GM21717 (cell line): ENCODE data around the gene SRD5A1.
A peak's percentile ranks its signal among the peaks of the same experiment; 100 is the strongest.
"Not testable (repeated sequence)": the region's sequence is repeated elsewhere in the genome, so short reads cannot be mapped to it uniquely, and the experiment has no call there.

Experiments
- ATAC-seq: cut with Tn5 transposase; IDR thresholded peaks from one replicate; pipeline ENCODE4 v1.9.1; 2021; ENCODE audit warnings: mild to moderate bottlenecking, moderate library complexity; ENCODE audit not compliant: unreplicated experiment

Gene SRD5A1

GRCh38 chr5:6642655-6643054 lies 9.4 kb downstream of the SRD5A1 start:
- no peak for ATAC-seq

- no peak for ATAC-seq
Observed at GRCh38 chr5:6644794-6645241, 11.6 kb downstream of the SRD5A1 start.

GRCh38 chr5:6645571-6646362 lies 12.5 kb downstream of the SRD5A1 start:
- ATAC-seq: not testable (repeated sequence)

DNA sequence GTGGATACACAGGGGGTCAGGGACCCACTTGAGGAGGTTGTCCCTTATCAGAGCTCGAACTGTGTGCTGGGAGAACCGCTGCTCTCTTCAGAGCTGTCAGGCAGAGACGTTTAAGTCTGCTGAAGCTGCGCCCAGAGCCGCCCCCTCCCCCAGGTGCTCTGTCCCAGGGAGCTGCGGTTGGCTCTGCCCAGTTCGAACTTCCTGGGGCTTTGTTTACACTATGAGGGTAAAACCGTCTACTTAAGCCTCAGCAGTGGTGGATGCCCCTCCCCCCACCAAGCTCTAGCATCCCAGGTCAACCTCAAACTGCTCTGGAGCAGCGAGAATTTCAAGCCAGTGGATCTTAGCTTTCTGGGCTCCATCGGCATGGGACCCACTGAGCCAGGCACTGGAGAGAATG lies 15.9 kb downstream of the SRD5A1 start:
- no peak for ATAC-seq

DNA sequence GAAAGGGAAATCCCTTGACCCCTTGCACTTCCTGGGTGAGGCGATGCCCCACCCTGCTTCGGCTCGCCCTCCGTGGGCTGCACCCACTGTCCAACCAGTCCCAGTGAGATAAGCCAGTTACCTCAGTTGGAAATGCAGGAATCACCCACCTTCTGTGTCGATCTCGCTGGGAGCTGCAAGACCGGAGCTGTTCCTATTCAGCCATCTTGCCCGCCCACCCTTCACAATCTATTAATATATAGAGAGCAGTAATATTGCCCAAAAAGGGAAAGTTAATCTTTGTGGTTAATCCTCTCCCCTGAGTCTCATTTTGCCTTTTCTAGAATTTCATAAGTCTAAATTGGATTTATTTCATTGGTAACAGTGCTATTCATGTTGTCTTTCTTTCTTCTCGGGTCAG lies 16.4 kb downstream of the SRD5A1 start:
- ATAC-seq: no peak

DNA sequence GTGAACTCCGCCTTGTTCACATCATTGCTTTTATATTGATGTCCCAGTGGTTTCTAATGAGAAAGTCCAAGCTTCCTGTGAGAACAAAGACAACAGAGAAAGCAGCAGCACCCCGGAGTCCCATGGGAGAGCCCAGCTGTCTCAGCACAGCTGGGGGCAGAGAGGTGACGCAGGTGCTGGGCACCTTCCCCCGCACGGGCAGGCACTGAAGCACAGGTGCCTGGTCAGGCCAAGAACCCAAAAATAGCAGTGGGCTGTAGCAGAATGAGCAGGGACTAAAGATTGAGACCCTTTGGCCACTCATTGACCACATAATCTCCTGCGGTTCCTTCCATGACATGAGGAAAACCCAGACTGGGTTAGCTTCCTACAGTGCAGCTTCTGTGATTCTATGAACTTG lies 18.8 kb downstream of the SRD5A1 start:
- ATAC-seq: peak; percentile 78

- no peak for ATAC-seq
Observed at GRCh38 chr5:6655432-6655831, 22.2 kb downstream of the SRD5A1 start.

- no peak for ATAC-seq
Observed at GRCh38 chr5:6656680-6657079, 23.4 kb downstream of the SRD5A1 start.

DNA sequence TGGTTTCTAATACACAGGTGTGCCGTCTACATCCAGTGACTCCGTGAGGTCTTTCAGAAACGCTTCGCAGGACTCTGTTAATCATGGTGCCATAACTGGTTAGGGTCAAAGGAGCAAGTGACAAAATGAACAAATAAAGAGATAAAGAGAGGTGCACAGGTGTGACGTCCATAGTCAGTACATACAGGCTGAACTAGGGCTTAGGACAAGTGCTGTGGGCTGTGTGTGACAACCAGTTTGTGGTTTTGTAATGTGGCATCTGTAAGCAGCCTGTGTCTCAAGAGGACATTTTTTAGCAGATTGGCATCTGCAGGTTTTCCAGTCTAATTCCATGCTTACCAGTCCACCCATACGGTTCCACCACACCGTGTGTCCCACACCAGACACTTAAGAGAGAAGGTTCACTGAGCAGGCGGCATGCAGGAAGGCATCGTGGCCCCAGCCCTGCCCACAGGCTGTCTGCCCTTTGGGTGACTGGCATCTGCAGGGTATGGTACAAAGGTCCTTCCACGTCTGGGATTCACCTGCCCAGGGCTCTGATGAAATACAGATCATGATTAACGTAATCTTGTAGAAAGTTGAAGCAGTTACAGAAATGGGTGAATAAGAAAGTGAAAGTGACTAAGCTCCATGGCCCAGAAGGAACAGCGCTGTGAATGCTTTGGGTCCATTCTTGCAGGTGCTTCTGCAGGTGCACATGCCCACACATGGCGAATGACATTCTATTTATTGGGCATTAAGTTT lies 26.9 kb downstream of the SRD5A1 start:
- peak; percentile 83 for ATAC-seq

GRCh38 chr5:6660688-6661087 lies 27.4 kb downstream of the SRD5A1 start:
- ATAC-seq: peak; percentile 50

GRCh38 chr5:6666762-6667161 lies 33.5 kb downstream of the SRD5A1 start:
- no peak for ATAC-seq

DNA sequence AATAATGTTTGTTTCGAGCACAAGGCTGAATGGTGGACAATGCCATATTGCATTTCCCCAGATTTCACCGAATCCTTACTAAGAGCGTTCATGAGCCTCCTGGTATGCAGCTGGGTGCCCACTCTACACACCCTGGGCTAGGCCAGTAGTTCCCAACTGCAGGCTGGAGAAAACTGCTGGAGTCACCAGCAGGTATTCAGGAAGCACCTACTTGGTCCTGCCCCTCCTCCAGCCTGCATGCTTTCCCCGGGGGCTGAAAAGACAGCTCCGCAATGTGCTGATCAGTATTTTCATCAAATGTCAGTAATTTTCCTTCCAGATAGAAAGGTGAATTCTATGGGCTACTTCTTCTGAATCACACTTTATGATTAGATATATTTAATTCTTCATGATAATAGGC lies 34.4 kb downstream of the SRD5A1 start:
- ATAC-seq: no peak

- ATAC-seq: not testable (repeated sequence)
Observed at GRCh38 chr5:6668717-6669116, 35.5 kb downstream of the SRD5A1 start.

- ATAC-seq: no peak
Observed at GRCh38 chr5:6673031-6673430, 39.8 kb downstream of the SRD5A1 start.

- ATAC-seq: no peak
Observed at GRCh38 chr5:6673963-6674362, 40.7 kb downstream of the SRD5A1 start.

- no peak for ATAC-seq
Observed at GRCh38 chr5:6674421-6674820, 41.2 kb downstream of the SRD5A1 start.

GRCh38 chr5:6674886-6675285 lies 41.6 kb downstream of the SRD5A1 start:
- no peak for ATAC-seq

- no peak for ATAC-seq
Observed at GRCh38 chr5:6675784-6676491, 42.7 kb downstream of the SRD5A1 start.

DNA sequence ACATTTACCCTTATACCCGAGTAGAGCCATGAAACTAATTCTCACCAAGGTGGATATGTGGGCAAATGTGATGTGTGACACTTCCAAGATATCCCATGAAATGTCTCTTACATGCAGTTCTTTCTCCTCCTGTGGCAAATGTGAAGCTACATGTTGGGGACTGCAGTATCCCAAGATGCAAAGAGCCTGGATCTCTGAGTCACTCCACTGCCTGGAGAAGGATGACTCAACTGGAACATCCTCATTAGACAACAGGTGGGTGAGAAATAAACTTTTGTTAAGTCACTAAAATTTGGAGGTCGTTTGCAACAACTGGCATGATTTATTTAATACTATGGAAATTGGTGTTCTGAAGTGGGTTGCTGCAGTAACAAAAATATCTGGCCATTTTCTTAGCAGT lies 43.5 kb downstream of the SRD5A1 start:
- no peak for ATAC-seq

DNA sequence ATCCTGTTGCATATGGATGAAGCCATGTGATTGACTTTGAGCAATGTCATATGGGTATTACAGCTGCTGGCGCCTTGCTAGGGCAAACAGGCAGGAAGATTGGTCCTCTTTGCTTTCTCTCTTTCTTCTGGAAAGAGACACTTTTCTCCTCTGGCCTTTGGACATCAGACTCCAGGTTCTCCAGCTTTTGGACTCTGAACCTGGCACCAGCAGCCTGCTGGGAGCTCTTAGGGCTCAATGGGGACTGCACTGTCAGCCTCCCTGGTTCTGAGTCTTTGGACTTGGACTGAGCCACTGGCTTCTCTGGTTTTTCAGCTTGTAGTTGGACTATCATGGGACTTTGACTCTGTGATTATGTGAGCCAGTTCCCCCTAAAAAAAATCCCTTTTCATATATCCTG lies 45.1 kb downstream of the SRD5A1 start:
- no peak for ATAC-seq

DNA sequence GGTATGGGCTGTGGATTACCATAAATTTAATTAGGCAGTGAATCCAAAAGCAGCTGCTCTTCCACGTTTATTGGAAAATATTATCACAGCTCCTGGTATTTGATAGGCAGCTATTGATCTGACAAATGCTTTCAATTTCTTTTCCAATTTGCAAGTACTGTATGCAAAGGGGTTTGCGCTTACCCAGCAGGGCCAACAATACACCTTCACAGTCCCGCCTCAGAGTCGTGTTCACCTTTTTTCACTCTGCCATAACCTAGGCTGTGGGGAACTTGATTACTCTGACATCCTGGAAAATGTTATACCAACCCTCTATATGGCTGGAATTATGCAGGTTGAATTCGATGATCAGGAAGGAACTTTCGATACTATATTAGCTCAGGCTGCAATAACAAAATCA lies 47.7 kb downstream of the SRD5A1 start:
- ATAC-seq: no peak

- ATAC-seq: no peak
Observed at GRCh38 chr5:6681682-6682081, 48.4 kb downstream of the SRD5A1 start.
